ENCODE results near the gene MMP8. TPM values are rescaled to one million over a fixed set of nuclear protein-coding genes. Genes with fewer than 3 reads are reported as not detected.

Gene MMP8
- total and polyA plus RNA-seq, 11 donors: 0.10 to 1.6 (median 0.44) TPM; not detected in 4

DNA sequence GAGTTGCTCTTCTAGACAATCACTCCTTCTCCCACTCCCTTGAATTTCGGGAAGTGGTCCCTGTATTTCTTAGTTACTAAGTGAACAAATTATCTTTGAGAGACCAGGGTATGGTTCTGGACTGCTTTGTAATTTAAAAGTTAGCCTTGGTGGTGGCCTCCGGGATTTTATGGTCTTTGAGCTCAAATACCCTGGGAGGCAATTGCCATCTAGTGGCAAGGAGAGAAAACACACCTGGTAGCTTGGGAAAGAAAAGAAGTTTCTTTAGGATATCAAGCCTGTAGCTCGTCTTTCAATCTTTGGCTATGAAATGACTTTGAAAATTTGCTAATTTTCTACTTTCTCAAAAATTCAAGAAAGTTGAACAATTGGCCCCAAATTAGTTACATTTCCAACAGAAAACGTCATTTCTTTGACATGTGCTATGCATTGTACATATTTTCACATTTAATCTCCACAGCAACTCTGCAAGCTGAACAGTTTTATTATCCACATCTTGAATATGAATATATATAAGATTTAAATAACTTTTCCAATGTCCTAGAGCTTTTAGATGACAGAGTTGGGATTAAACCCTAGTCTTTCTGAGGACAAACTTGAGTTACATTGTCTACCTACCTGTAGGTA is 58.3 kb downstream of the MMP8 start:
- Histone ChIP-seq H3K4me3 (no peak overlapping the region), H3K9me3 (no peaks in the 10 kb centered on the region), H3K36me3 (no peaks in the 10 kb centered on the region), H3K27ac (no peak overlapping the region), H3K4me1 (no peaks in the 10 kb centered on the region), H3K27me3 (no peaks in the 10 kb centered on the region)
- no peak for DNase-seq
- intact Hi-C loops (cut with DNase I): loop anchor here in 5 of 10 donors (5.0 to 10.0 kb wide), 5 partner anchors 322 to 382 kb away; partner anchors contain the start of gene BIRC2 (in 1 of the 5)
- ATAC-seq: no peak
- no peak for TF ChIP-seq POLR2A (IDR thresholded peaks at IDR 0.05)
- TF ChIP-seq, protein P1, sequence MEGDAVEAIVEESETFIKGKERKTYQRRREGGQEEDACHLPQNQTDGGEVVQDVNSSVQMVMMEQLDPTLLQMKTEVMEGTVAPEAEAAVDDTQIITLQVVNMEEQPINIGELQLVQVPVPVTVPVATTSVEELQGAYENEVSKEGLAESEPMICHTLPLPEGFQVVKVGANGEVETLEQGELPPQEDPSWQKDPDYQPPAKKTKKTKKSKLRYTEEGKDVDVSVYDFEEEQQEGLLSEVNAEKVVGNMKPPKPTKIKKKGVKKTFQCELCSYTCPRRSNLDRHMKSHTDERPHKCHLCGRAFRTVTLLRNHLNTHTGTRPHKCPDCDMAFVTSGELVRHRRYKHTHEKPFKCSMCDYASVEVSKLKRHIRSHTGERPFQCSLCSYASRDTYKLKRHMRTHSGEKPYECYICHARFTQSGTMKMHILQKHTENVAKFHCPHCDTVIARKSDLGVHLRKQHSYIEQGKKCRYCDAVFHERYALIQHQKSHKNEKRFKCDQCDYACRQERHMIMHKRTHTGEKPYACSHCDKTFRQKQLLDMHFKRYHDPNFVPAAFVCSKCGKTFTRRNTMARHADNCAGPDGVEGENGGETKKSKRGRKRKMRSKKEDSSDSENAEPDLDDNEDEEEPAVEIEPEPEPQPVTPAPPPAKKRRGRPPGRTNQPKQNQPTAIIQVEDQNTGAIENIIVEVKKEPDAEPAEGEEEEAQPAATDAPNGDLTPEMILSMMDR (IDR thresholded peaks at IDR 0.05): peak; percentile 37 to 74 (median 60)
- WGBS, 4 donors: 1 to 4% (median 2%) methylated on average over 4 of the region's 4 CpGs

DNA sequence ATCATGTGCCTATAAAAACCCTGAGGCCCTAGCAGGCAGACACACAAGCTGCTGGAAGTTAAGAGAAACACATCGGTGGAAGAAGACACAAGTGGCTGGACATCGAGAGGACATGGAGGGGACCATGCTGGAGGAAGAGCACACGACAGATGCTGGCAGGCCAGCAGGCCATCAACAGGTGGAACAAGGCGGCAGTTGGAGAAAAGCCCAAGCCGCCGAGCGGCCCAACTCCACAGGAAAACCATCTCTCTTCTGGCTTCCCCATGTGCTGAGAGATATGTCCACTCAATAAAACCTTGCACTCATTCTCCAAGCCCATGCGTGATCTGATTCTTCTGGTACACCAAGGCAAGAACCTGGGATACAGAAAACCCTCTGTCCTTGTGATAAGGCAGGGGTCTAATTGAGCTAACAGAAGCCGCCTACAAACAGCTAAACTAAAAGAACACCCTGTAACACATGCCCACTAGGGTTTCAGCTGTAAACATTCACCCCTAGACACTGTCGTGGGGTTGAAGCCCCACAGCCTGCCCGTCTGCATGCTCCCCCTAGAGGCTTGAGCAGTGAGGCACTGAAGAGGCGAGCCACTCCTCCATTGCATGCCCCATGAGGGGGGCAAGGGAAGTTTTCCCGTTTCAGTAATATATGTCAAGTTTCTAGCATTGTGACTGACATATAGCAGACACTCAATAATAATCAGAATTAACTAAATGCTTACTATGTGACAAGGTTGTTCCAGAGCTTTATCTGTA is 60.6 kb downstream of the MMP8 start:
- 76 to 79% (median 77%) methylated on average over 13 of the region's 13 CpGs for WGBS, 4 donors
- intact Hi-C loops (cut with DNase I): loop anchor here in 3 of 10 donors (10.0 kb wide), 3 partner anchors 319 to 379 kb away; partner anchors contain the start of gene BIRC2 (in 1 of the 3)
- H3K27me3 ChIP-seq: no peaks in the 10 kb centered on the region
- DNase-seq (no peak), ATAC-seq (no peak)
- H3K27ac ChIP-seq: no peak overlapping the region
- H3K4me1 ChIP-seq: no peaks in the 10 kb centered on the region
- no peaks in the 10 kb centered on the region for H3K9me3 ChIP-seq
- TF ChIP-seq POLR2A (IDR thresholded peaks at IDR 0.05): no peak
- TF ChIP-seq, protein P1 (IDR thresholded peaks at IDR 0.05): no peak
- H3K4me3 ChIP-seq: no peak overlapping the region
- H3K36me3 ChIP-seq: no peaks in the 10 kb centered on the region

DNA sequence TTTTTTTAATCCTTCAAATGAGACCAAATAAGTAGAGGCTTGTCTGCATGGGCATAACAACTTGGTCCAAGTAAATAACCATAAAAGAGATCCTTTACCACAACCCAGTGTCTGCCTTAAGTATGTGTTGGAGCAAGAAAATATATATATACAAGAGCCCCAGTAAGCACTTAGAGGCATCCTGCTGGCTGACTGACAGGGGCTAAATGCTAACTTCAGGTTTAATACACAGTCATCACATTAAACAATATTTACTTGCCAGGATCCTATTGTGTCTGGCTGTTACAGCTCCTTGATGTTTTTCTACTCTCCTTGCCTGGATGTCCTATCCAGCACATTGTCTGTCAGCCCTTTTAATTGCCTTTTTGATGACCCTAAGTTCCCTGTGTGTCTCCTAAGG is 62.1 kb downstream of the MMP8 start:
- Histone ChIP-seq H3K9me3 (no peaks in the 10 kb centered on the region), H3K36me3 (no peaks in the 10 kb centered on the region), H3K4me1 (no peaks in the 10 kb centered on the region), H3K27me3 (no peaks in the 10 kb centered on the region), H3K27ac (no peak overlapping the region), H3K4me3 (no peak overlapping the region)
- intact Hi-C loops (cut with DNase I): loop anchor here in 3 of 10 donors (10.0 kb wide), 3 partner anchors 318 to 378 kb away; partner anchors contain the start of gene BIRC2 (in 1 of the 3)
- TF ChIP-seq POLR2A (IDR thresholded peaks at IDR 0.05): no peak
- TF ChIP-seq, protein P1 (IDR thresholded peaks at IDR 0.05): no peak
- DNase-seq: no peak
- ATAC-seq: no peak

Other genes starting within 250 kb of the MMP8 start
- gene MMP7, start 194.2 kb downstream of the MMP8 start, total RNA-seq: 1 to 10 TPM in 1 of 9 donors, not detected in 8; 1.5 TPM
- gene MMP7, start 194.2 kb downstream of the MMP8 start, polyA plus RNA-seq: not detected
- gene MMP20, start 99.6 kb downstream of the MMP8 start, total RNA-seq: not detected
- gene MMP20, start 99.6 kb downstream of the MMP8 start, polyA plus RNA-seq: not detected
- under 1 TPM in 1 of 9 donors, not detected in 8; 0.14 TPM for gene MMP27, start 19.2 kb downstream of the MMP8 start, total RNA-seq
- gene MMP27, start 19.2 kb downstream of the MMP8 start, polyA plus RNA-seq: not detected
- gene MMP10, start 55.7 kb upstream of the MMP8 start, total RNA-seq: not detected
- not detected for gene MMP10, start 55.7 kb upstream of the MMP8 start, polyA plus RNA-seq
- 1 to 10 TPM in 1 of 9 donors, under 1 TPM in 3, not detected in 5; 0.14 to 2.5 (median 0.45) TPM for gene MMP1, start 73.2 kb upstream of the MMP8 start, total RNA-seq
- gene MMP1, start 73.2 kb upstream of the MMP8 start, polyA plus RNA-seq: under 1 TPM in 1 of 2 donors, not detected in 1; 0.46 TPM
- gene MMP3, start 118.7 kb upstream of the MMP8 start, total RNA-seq: not detected
- not detected for gene MMP3, start 118.7 kb upstream of the MMP8 start, polyA plus RNA-seq
- under 1 TPM in 2 of 9 donors, not detected in 7; 0.16 to 0.21 TPM for gene MMP12, start 150.0 kb upstream of the MMP8 start, total RNA-seq
- gene MMP12, start 150.0 kb upstream of the MMP8 start, polyA plus RNA-seq: not detected
- not detected for gene MMP13, start 230.8 kb upstream of the MMP8 start, total RNA-seq
- not detected for gene MMP13, start 230.8 kb upstream of the MMP8 start, polyA plus RNA-seq

Data from heart left ventricle (tissue), 16 donors.